Memory B cell (primary cell): ENCODE results near the gene CDK17.

Experiments used
- ATAC-seq: fragments of 150-1000 bp; cut with Tn5 transposase; 2 replicates; pipeline ENCODE4 v1.10.0; 2021; ENCODE audit warnings: low read depth, mild to moderate bottlenecking, moderate library complexity
- DNase-seq, 2 donors: peaks; one replicate each; pipeline ENCODE4 v3.0.0; 2022; ENCODE audit warnings: low spot score in 2 of 2
- H3K27ac Mint-ChIP-seq: one replicate; pipeline ENCODE4 v1.8.0; 2022; ENCODE audit warnings: mild to moderate bottlenecking, moderate library complexity, mixed read lengths
- H3K27me3 Mint-ChIP-seq: one replicate; pipeline ENCODE4 v1.8.0; 2022; ENCODE audit warnings: mixed read lengths
- H3K36me3 Mint-ChIP-seq: one replicate; pipeline ENCODE4 v1.8.0; 2022; ENCODE audit warnings: mild to moderate bottlenecking, mixed read lengths
- H3K4me1 Mint-ChIP-seq: one replicate; pipeline ENCODE4 v1.8.0; 2022; ENCODE audit warnings: mixed read lengths
- H3K4me3 Mint-ChIP-seq: one replicate; pipeline ENCODE4 v1.8.0; 2022; ENCODE audit warnings: mild to moderate bottlenecking, moderate library complexity, mixed read lengths
- H3K9me3 Mint-ChIP-seq: one replicate; pipeline ENCODE4 v1.8.0; 2022; ENCODE audit warnings: mixed read lengths

The CDK17 gene

DNA sequence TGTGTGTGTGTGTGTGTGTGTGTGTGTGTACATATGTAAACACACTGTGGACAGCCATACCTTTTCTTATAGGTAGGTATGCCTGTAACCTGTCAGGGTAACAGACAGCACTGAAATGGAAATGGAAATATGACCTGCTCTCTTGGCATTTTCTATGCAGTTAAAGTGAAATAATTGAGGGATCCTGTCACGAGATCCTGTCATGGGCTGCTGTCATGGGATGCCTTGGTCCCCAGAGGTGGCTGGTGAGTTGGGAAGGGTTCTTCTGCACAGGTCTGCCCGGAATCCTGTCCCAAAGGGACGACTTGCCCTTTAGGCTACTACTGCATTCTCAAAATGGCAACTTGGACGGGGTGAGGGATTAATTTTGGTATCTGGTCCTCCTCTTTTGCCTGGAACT, 158.8 kb downstream of the CDK17 start:
- DNase-seq (no peak), ATAC-seq (no peak)
- no peaks in the 10 kb centered on the region for H3K9me3 Mint-ChIP-seq
- H3K4me3 Mint-ChIP-seq, result no peak overlapping the region
- peaks cover 13% of the 10 kb centered on the region for H3K36me3 Mint-ChIP-seq
- H3K27me3 Mint-ChIP-seq, result no peaks in the 10 kb centered on the region
- peak overlapping the region; percentile 80 for H3K27ac Mint-ChIP-seq
- peaks cover 25% of the 10 kb centered on the region for H3K4me1 Mint-ChIP-seq

DNA sequence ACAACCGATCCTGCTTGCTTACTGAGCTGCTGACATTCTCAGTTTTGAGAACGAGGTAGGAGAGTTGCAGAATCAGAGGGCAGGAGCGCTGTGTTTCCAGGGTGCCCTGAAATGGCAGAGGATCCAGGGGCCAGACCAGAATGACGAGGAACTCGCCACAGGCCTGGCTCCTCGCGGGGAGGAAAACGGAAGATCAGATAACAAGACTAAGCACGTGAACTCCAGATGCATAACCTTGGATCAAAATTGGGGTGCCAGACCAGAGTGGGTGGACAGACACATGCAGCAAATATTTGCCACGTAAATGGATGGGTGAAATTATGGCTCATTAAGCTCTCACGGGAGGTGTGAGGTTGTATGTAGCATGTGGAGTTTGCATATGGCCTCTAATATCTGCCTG, 159.6 kb downstream of the CDK17 start:
- no peaks in the 10 kb centered on the region for H3K27me3 Mint-ChIP-seq
- H3K36me3 Mint-ChIP-seq, result peaks cover 11% of the 10 kb centered on the region
- no peak for ATAC-seq
- H3K9me3 Mint-ChIP-seq, result no peaks in the 10 kb centered on the region
- no peak overlapping the region for H3K4me3 Mint-ChIP-seq
- peaks cover 25% of the 10 kb centered on the region for H3K4me1 Mint-ChIP-seq
- no peak for DNase-seq
- H3K27ac Mint-ChIP-seq, result peak overlapping the region; percentile 73

DNA sequence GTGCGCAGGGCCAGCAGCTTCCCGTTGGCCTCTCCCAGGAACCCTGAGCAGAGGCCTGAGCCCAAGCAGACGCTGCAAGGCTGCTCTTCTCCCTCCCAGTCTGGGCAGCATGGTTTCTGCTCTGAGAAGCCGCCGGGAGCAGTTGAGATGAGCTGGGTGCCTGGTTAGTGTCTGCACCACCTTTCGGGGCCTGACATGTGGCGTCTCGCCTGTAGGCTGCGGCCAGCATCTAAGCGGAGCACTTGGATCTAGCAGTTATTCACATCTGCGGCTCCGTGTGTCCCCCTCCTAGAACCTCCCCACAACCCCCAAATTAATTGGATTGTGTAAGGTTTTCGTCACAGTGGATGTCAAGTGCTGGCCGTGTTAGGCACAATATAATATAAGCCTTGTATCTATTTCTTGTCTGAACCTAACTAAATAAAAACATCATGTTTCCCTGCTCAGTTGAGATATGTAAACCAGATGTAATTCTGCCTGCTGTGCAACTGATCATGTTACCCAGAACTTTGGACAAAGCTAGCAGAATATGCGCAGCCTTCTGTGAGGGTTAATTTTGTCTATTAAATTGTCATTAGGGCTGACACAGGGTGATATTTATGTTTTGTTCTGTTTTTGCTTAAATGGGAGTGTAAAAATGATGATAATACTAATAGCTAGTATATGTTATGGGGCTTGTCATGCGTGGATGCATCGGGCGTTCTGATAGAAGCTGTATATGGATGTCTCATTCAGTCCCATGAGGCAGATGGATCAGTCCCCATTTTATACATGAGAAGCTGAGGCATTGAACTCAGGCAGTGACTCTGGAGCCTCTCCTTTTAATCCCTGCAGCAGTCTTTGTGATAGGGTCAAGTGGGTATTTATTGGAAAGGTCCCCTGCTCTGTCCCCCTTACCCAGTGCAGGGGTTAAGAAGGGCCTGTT, 160.3 kb downstream of the CDK17 start:
- H3K4me1 Mint-ChIP-seq, result peaks cover 25% of the 10 kb centered on the region
- ATAC-seq (no peak), DNase-seq (no peak)
- no peaks in the 10 kb centered on the region for H3K27me3 Mint-ChIP-seq
- H3K36me3 Mint-ChIP-seq, result peaks cover 17% of the 10 kb centered on the region
- no peaks in the 10 kb centered on the region for H3K9me3 Mint-ChIP-seq
- no peak overlapping the region for H3K4me3 Mint-ChIP-seq
- peak overlapping the region; percentile 73 for H3K27ac Mint-ChIP-seq

- H3K4me3 Mint-ChIP-seq, result no peak overlapping the region
- H3K36me3 Mint-ChIP-seq, result peaks cover 18% of the 10 kb centered on the region
- no peaks in the 10 kb centered on the region for H3K9me3 Mint-ChIP-seq
- H3K27me3 Mint-ChIP-seq, result no peaks in the 10 kb centered on the region
- H3K4me1 Mint-ChIP-seq, result peaks cover 25% of the 10 kb centered on the region
- peak overlapping the region; percentile 72 for H3K27ac Mint-ChIP-seq
- ATAC-seq, result no peak
- no peak for DNase-seq
Observed at GRCh38 chr12:96238336-96239047, 161.7 kb downstream of the CDK17 start.

- H3K9me3 Mint-ChIP-seq, result no peaks in the 10 kb centered on the region
- H3K27me3 Mint-ChIP-seq, result no peaks in the 10 kb centered on the region
- peak overlapping the region; percentile 72 for H3K27ac Mint-ChIP-seq
- ATAC-seq (no peak), DNase-seq (no peak)
- H3K4me3 Mint-ChIP-seq, result no peak overlapping the region
- H3K36me3 Mint-ChIP-seq, result peaks cover 12% of the 10 kb centered on the region
- H3K4me1 Mint-ChIP-seq, result peaks cover 20% of the 10 kb centered on the region
Observed at GRCh38 chr12:96237465-96238077, 162.7 kb downstream of the CDK17 start.

- Mint-ChIP-seq H3K27me3 (no peaks in the 10 kb centered on the region), H3K4me3 (no peak overlapping the region), H3K36me3 (peaks cover 12% of the 10 kb centered on the region), H3K9me3 (no peaks in the 10 kb centered on the region), H3K4me1 (peaks cover 20% of the 10 kb centered on the region), H3K27ac (peak overlapping the region; percentile 72)
- no peak for ATAC-seq
- DNase-seq, result no peak
Observed at GRCh38 chr12:96237035-96237434, 163.2 kb downstream of the CDK17 start.

- Mint-ChIP-seq H3K4me1 (peaks cover 23% of the 10 kb centered on the region), H3K27ac (no peak overlapping the region), H3K27me3 (no peaks in the 10 kb centered on the region), H3K4me3 (no peak overlapping the region), H3K36me3 (peaks cover 16% of the 10 kb centered on the region), H3K9me3 (no peaks in the 10 kb centered on the region)
- DNase-seq, result no peak
- no peak for ATAC-seq
Observed at GRCh38 chr12:96236221-96236822, 163.9 kb downstream of the CDK17 start.

GRCh38 chr12:96235484-96235826, 164.8 kb downstream of the CDK17 start:
- H3K27me3 Mint-ChIP-seq, result no peaks in the 10 kb centered on the region
- peaks cover 16% of the 10 kb centered on the region for H3K36me3 Mint-ChIP-seq
- DNase-seq (no peak), ATAC-seq (no peak)
- H3K4me3 Mint-ChIP-seq, result no peak overlapping the region
- H3K27ac Mint-ChIP-seq, result no peak overlapping the region
- peaks cover 21% of the 10 kb centered on the region for H3K4me1 Mint-ChIP-seq
- H3K9me3 Mint-ChIP-seq, result no peaks in the 10 kb centered on the region

- ATAC-seq (no peak), DNase-seq (no peak)
- Mint-ChIP-seq H3K27me3 (no peaks in the 10 kb centered on the region), H3K27ac (no peak overlapping the region), H3K9me3 (no peaks in the 10 kb centered on the region), H3K4me3 (no peak overlapping the region), H3K36me3 (peaks cover 16% of the 10 kb centered on the region), H3K4me1 (peaks cover 17% of the 10 kb centered on the region)
Observed at GRCh38 chr12:96234591-96235483, 165.4 kb downstream of the CDK17 start.

GRCh38 chr12:96233939-96234461, 166.2 kb downstream of the CDK17 start:
- Mint-ChIP-seq H3K27me3 (no peaks in the 10 kb centered on the region), H3K4me3 (no peak overlapping the region), H3K27ac (no peak overlapping the region), H3K4me1 (peaks cover 17% of the 10 kb centered on the region), H3K9me3 (no peaks in the 10 kb centered on the region), H3K36me3 (peaks cover 16% of the 10 kb centered on the region)
- no peak for ATAC-seq
- no peak for DNase-seq

GRCh38 chr12:96233168-96233567, 167.1 kb downstream of the CDK17 start:
- ATAC-seq (no peak), DNase-seq (no peak)
- Mint-ChIP-seq H3K27ac (peak overlapping the region; percentile 81), H3K4me3 (no peak overlapping the region), H3K27me3 (no peaks in the 10 kb centered on the region), H3K4me1 (peaks cover 18% of the 10 kb centered on the region), H3K9me3 (no peaks in the 10 kb centered on the region), H3K36me3 (peaks cover 16% of the 10 kb centered on the region)

DNA sequence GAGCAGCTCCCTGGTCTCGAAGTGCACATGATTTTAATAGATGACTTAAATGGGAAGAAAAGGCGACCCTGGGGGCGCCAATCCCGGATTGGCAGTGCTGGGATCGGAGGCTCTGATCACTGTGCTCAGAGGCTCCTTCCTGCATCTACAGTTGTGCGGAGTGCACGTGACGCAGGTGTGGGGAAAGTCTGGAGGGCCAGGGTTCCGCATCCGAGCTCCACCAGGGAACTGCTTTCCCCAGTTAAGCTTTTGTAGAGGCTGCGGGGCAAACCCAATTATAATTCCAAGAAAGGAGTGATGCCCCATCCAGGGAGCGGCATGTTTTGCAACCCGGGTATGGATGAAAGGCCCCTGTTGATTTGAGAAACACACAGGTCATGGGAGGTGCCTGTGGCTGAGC, 169.6 kb downstream of the CDK17 start:
- H3K36me3 Mint-ChIP-seq, result peaks cover 26% of the 10 kb centered on the region
- ATAC-seq (no peak), DNase-seq (no peak)
- H3K4me3 Mint-ChIP-seq, result no peak overlapping the region
- no peaks in the 10 kb centered on the region for H3K9me3 Mint-ChIP-seq
- peaks cover 20% of the 10 kb centered on the region for H3K4me1 Mint-ChIP-seq
- no peak overlapping the region for H3K27ac Mint-ChIP-seq
- no peaks in the 10 kb centered on the region for H3K27me3 Mint-ChIP-seq
